Mesothelial cell of epicardium (in vitro differentiated cells): ENCODE measurements around the gene AGAP2. TPM values are rescaled to one million over a fixed set of nuclear protein-coding genes. Genes with fewer than 3 reads are reported as not detected.

Experiments used
- DNase-seq, 2 experiments: peaks; one replicate each; pipeline ENCODE4 v3.0.0; 2021; ENCODE audit warnings: low spot score in 2 of 2; ENCODE audit not compliant: unreplicated experiment in 2 of 2
- H3K27ac Mint-ChIP-seq: 2 replicates; pipeline ENCODE4 v1.8.0; 2021; ENCODE audit warnings: mixed read lengths
- H3K27me3 Mint-ChIP-seq: 2 replicates; pipeline ENCODE4 v1.8.0; 2021; ENCODE audit warnings: low read depth, mixed read lengths
- H3K36me3 Mint-ChIP-seq: 2 replicates; pipeline ENCODE4 v1.8.0; 2021; ENCODE audit warnings: mixed read lengths
- H3K4me1 Mint-ChIP-seq: 2 replicates; pipeline ENCODE4 v1.8.0; 2021; ENCODE audit warnings: mixed read lengths
- H3K4me3 Mint-ChIP-seq: 2 replicates; pipeline ENCODE4 v1.8.0; 2021; ENCODE audit warnings: mild to moderate bottlenecking, moderate library complexity, mixed read lengths
- H3K9me3 Mint-ChIP-seq: 2 replicates; pipeline ENCODE4 v1.8.0; 2021; ENCODE audit warnings: mixed read lengths
- CTCF ChIP-seq: fragments of 200-600 bp; sonication (generic); IDR thresholded peaks from one replicate; pipeline ENCODE4 v1.5.0; 2021; ENCODE audit warnings: antibody characterized with exemption; ENCODE audit not compliant: unreplicated experiment
- total RNA-seq: library from RNA; stranded (reverse); gene quantifications from 3 replicates; pipeline ENCODE4 v1.2.1, GENCODE V29; 2021

Gene AGAP2
- total RNA-seq, 1 donor from 2014 or later = 2.8 TPM

- H3K27ac Mint-ChIP-seq = peak overlapping the region; percentile 64
- H3K9me3 Mint-ChIP-seq = no peaks in the 10 kb centered on the region
- TF ChIP-seq CTCF = no peak
- DNase-seq = no peak
- peaks cover 49% of the 10 kb centered on the region for H3K27me3 Mint-ChIP-seq
- H3K36me3 Mint-ChIP-seq = peaks cover 24% of the 10 kb centered on the region
- H3K4me3 Mint-ChIP-seq = peak overlapping the region; percentile 79
- peaks cover 45% of the 10 kb centered on the region for H3K4me1 Mint-ChIP-seq
These were observed 15.3 kb upstream of the AGAP2 start for GRCh38 chr12:57753756-57754337.

GRCh38 chr12:57752668-57753000, 14.1 kb upstream of the AGAP2 start:
- no peak for DNase-seq
- Mint-ChIP-seq H3K27me3 (peaks cover 37% of the 10 kb centered on the region), H3K9me3 (no peaks in the 10 kb centered on the region), H3K4me1 (peaks cover 45% of the 10 kb centered on the region), H3K36me3 (peaks cover 24% of the 10 kb centered on the region), H3K4me3 (peak overlapping the region; percentile 90), H3K27ac (peak overlapping the region; percentile 78)
- no peak for TF ChIP-seq CTCF

- Mint-ChIP-seq H3K27me3 (peaks cover 34% of the 10 kb centered on the region), H3K4me3 (peak within 1 kb of the TSS; percentile 90), H3K36me3 (peaks cover 29% of the 10 kb centered on the region), H3K4me1 (peaks cover 45% of the 10 kb centered on the region), H3K9me3 (no peaks in the 10 kb centered on the region), H3K27ac (peak within 1 kb of the TSS; percentile 97)
- no peak for TF ChIP-seq CTCF
- DNase-seq = peak; percentile 98
These were observed 13.5 kb upstream of the AGAP2 start, which contains the start of gene CDK4 for GRCh38 chr12:57751788-57752667. Gene CDK4, minus strand, starts transcription at chr12:57752310. Its CDS starts 593 bp downstream, at chr12:57751717.

- Mint-ChIP-seq H3K9me3 (no peaks in the 10 kb centered on the region), H3K4me1 (peaks cover 40% of the 10 kb centered on the region), H3K36me3 (peaks cover 34% of the 10 kb centered on the region), H3K27me3 (peaks cover 28% of the 10 kb centered on the region), H3K27ac (peak overlapping the region; percentile 97), H3K4me3 (peak overlapping the region; percentile 90)
- no peak for DNase-seq
- no peak for TF ChIP-seq CTCF
These were observed 12.9 kb upstream of the AGAP2 start for GRCh38 chr12:57751432-57751787.

DNA sequence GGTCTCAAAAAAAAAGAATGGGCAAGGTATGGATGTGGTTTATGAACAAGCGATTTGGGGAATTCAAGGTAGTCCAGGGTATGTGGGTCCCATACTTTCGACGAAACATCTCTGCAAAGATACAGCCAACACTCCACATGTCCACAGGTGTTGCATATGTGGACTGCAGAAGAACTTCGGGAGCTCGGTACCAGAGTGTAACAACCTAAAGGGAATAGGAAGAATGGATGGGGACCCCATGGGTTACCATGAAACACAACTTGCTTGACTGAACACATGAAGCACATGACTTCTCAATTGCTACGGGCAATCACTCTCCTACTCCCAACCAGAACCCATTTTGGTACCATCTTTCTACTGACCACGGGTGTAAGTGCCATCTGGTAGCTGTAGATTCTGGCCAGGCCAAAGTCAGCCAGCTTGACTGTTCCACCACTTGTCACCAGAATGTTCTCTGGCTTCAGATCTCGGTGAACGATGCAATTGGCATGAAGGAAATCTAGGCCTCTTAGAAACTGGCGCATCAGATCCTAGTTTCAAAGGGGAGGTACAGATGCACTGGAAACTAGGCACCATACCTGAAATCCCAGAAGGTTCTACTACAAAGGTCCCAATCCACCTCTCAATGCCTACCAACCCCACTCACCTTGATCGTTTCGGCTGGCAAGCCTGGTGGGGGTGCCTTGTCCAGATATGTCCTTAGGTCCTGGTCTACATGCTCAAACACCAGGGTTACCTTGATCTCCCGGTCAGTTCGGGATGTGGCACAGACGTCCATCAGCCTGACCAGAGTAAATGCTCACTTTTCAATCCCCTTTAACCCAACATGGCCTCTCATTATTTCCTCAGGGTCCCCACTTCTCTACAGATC, 12.3 kb upstream of the AGAP2 start:
- Mint-ChIP-seq H3K27me3 (peaks cover 22% of the 10 kb centered on the region), H3K27ac (peak overlapping the region; percentile 97), H3K36me3 (peaks cover 38% of the 10 kb centered on the region), H3K4me3 (peak overlapping the region; percentile 90), H3K4me1 (peaks cover 42% of the 10 kb centered on the region), H3K9me3 (no peaks in the 10 kb centered on the region)
- no peak for TF ChIP-seq CTCF
- no peak for DNase-seq
